HG03439 (cell line): Measurements from ENCODE around the gene ZNF100.
"Not testable (repeated sequence)": the region's sequence is repeated elsewhere in the genome, so short reads cannot be mapped to it uniquely, and the experiment has no call there.

Experiments
- ATAC-seq: cut with Tn5 transposase; IDR thresholded peaks from one replicate; pipeline ENCODE4 v1.9.1; 2021; ENCODE audit warnings: mild to moderate bottlenecking, moderate library complexity; ENCODE audit not compliant: unreplicated experiment

ZNF100 gene

DNA sequence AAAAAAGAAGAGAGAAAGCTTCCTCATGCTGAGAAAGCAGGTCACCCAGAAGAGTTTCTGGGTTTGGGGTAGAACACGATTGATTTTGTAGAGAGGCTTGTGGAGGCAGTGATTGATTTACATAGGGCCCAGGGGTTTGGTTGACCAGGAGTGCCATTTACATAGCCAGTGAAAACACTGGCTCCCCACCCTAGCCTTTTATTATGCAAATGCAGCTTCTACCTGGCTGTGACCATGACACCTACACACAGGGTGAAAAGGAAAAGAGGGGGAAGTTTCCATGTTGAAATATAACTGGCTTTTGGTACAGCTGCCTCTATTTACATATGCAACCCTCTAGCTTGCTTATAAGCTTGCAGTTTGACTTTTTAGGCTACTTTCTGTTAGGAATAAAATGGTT lies 62.0 kb downstream of the ZNF100 start:
- no peak for ATAC-seq

DNA sequence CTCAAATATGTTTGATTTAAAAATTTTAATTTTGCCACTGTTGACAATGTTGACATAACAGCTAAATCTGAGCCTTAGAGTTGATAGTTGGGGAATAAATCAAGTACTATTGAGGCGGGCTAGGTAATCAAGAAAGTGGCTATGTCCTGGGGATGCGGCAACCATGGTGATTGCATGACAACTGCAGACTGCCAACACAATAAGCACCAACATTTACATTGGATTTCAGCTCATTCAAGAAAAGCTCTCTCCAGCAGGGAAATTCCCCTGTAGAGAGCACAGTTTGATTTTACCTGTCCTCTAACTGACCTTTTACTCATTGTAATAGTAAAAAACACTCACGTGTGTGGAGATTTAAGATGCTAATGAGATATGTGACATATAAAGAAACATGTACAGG lies 63.1 kb downstream of the ZNF100 start:
- no peak for ATAC-seq

DNA sequence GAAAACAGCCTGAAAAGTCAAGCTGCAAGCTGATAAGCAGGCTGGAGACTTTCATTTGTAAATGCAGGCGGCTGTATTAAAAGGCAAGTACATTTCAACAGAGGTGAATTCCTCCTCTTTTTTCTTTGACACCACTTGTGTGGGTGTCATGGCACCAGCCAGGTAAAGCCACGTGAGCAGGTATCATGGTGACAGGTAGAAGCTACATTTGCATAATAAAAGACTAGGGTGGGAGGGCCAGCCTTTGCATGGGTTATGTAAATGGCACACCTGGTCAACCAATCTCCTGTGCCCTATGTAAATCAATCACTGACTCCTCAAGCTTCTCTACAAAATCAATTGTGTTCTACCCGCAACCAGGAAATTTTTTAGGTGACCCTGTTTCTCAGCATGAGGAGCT lies 68.2 kb downstream of the ZNF100 start:
- ATAC-seq = no peak

DNA sequence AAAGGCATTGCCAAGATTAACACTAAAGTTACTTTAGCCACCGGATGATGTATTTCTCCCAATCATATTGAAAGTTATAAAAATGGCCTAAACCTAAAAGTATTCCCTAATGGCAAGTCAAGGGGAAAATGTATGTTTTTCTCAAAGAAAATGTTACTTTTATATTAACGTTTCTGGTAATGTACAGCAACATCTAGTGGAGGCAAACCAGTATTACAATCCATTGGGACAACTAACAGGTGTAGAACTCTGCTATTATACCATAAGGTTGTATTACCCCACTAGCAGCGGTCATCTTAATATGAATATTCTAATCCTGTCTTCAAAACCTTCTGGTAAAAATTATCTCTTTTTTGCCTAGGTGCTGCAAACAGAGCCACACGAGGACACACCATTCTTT lies 69.2 kb downstream of the ZNF100 start:
- ATAC-seq = no peak

DNA sequence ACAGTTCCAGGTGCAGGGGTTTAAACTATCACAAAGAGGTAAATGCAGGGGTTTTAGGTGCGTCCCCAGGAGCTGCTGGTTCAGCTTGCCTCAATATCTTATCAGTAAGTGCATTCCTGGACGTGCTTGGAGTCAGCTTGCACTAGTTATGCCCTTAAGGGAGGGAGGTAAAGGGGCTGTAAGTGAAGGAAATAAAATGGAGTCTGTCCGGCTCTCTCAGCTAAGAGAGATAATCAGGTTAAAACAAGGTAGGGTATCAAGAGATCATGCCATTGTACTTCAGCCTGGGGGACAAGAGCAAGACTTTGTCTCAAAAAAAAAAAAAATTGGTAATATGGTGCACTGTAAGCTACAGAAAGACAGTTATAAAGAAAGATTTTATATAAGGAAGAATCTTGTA lies 69.7 kb downstream of the ZNF100 start:
- no peak for ATAC-seq

DNA sequence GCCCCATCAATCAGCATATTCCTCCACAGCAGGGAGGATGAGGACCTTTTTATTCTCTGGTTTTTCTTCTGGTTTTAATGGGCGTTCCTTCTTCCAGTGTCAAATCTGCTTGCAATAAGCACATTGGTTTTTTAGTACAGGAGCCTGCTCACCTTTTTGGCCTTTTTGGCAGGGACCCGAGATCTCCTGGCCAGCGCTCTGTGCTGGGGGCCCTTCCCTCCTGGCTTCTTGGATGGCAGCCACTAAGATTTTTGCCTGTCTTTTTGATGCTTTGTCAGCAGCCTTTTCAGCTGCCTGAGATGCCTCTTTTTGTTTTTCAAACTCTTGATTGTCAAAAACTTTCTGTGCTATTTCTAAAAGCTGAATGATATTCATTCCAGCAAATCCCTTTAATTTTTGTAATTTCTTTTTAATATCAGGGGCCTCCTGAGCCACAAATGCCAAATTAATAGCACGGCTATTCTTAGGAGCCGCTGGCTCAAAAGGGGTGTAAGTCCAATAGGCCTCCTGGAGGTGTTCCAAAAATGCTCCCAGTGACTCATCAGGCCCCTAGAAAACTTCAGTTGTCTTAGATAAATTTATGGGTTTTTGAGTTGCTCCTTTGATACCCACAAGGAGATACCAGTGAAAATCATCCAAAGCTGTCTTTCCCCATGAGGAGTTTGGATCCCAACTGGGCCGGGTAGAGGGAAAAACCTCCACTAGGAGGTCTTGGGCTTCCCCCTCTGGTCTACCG lies 73.0 kb downstream of the ZNF100 start:
- ATAC-seq = no peak

DNA sequence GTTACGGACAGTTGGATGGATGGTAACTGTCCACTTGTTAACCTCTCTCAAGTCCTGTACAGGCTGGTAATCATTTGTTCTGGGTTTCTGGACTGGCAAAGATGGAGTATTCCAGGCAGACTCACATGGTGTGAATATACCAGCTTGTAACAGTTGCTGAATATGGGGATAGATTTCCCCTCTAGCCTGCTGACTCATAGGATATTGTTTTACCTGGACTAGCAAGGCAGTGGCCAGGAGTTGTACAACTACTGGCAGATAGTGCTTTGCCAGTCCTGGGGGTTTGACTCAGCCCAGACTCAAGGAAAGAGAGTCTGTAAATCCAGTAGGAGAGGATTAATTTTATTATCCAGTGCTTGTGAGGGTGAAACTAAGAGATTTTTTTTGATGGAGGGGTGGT lies 74.0 kb downstream of the ZNF100 start:
- ATAC-seq = no peak

DNA sequence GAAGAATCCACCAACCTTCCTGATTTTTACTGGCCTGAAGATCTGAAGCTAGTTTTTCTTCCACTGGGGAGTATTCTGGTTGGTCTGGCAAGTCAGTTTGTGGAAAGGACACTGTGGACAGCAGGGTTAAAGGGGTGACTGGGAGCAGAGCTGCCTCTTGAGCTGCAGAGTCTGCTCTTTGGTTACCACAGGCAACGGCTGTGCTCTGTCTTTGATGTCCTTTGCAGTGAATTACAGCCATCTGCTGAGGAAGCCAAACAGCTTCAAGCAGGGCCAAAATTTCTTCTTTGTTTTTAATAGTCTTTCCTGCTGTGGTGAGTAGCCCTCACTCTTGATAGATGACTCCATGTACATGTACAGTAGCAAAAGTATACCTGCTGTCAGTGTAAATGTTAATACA lies 75.7 kb downstream of the ZNF100 start:
- ATAC-seq = no peak

GRCh38 chr19:21688464-21688863 lies 78.9 kb downstream of the ZNF100 start:
- no peak for ATAC-seq

DNA sequence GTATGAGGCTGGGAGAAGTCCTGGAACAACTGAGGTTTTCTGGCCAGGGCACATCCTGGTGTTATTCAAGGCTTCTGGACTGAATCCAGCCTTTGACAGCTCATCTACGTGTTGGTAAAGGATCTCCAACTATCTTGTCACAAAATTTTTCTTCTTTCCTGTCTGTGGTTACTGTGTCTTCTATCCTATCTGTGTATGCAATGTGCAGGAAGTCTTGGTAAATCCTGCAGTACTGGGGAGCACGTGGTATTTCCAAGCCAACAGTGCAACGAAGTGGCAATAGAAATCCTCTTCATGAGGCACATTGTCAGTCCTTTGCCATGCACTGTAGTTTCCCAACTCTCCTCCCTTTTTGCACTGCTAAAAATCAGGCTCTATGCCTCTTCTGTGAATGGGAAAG lies 86.7 kb downstream of the ZNF100 start:
- ATAC-seq = no peak

GRCh38 chr19:21680026-21680425 lies 87.4 kb downstream of the ZNF100 start:
- ATAC-seq = no peak

DNA sequence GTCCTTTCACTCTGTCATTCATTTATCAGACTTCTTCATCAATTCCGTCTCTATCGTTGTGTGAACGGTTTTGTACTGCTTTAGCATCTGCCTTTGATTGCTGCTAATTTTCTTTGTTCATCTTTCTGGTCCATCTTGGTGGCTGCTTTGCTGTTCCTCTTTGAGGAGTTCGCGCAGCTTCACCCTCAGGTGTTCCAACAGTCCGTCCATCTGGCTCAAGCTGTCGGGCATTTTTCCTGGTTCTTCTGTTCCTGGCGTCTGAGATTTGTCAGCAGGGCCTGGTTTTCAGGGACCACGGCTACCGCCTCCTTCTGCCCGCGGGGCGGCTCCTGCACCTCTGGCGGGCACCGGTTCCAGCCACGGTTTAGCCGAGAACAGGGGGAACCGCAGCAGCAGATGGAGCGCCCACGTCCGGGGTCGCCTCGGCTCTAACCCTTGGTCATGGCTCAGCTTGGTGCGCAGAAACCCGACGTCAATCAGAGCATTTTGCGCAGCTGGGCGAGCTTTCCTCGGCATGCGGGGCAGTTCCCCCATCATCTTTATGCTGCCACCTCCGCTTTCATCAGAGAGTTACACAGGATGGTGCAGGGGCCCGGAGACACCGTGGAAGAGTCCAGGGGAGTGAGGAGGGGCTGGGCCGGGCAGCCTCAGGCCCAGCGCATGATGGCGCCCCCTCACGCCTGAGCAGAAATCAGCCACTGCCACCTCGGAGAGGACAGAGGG lies 89.5 kb downstream of the ZNF100 start:
- ATAC-seq = no peak

GRCh38 chr19:21674454-21674853 lies 92.9 kb downstream of the ZNF100 start:
- no peak for ATAC-seq

- ATAC-seq = not testable (repeated sequence)
Measured at GRCh38 chr19:21673479-21673878, 93.9 kb downstream of the ZNF100 start.
